Heart right ventricle (tissue), 16 donors: Measurements from ENCODE around the gene C15orf62. TPM values are rescaled to one million over a fixed set of nuclear protein-coding genes. Genes with fewer than 3 reads are reported as not detected.

Experiments used
- ATAC-seq, 8 donors: fragments of 200-7000 bp; cut with Tn5 transposase; one replicate each; pipeline ENCODE4 v1.9.1; 2020; ENCODE audit warnings: mild to moderate bottlenecking in 8 of 8, moderate library complexity in 8 of 8, moderate number of reproducible peaks in 1 of 8
- DNase-seq, 2 donors: peaks; one replicate each; pipeline ENCODE4 v3.0.0-alpha.2; 2020
- H3K27ac ChIP-seq, 10 donors: fragments of 200-600 bp; sonication (generic) in 2 of 10; one replicate each; pipeline versions ENCODE4 v1.5.0 to v1.8.0; 2020 to 2022; ENCODE audit warnings: mild to moderate bottlenecking in 3 of 10
- H3K27me3 ChIP-seq, 7 donors: fragments of 200-600 bp; one replicate each; pipeline ENCODE4 v1.8.0; 2021 to 2022; ENCODE audit warnings: mild to moderate bottlenecking in 2 of 7
- H3K36me3 ChIP-seq, 9 donors: fragments of 200-600 bp; sonication (generic) in 1 of 9; one replicate each; pipeline versions ENCODE4 v1.5.0 to v1.8.0; 2020 to 2022; ENCODE audit warnings: mild to moderate bottlenecking in 2 of 9
- H3K4me1 ChIP-seq, 9 donors: fragments of 200-600 bp; sonication (generic) in 1 of 9; one replicate each; pipeline versions ENCODE4 v1.5.0 to v1.8.0; 2020 to 2022; ENCODE audit warnings: mild to moderate bottlenecking in 4 of 9
- H3K4me3 ChIP-seq, 10 donors: fragments of 200-600 bp; sonication (generic) in 2 of 10; one replicate each; pipeline versions ENCODE4 v1.5.0 to v1.8.0; 2020 to 2022; ENCODE audit warnings: mild to moderate bottlenecking in 7 of 10, moderate library complexity in 2 of 10
- H3K9me3 ChIP-seq, 11 donors: fragments of 200-600 bp in 10 of 11; sonication (generic) in 2 of 11; one replicate each; pipeline versions ENCODE4 v1.5.0 to v1.8.0; 2013 to 2022; ENCODE audit warnings: mild to moderate bottlenecking in 2 of 11, control low read depth in 1 of 11, moderate library complexity in 1 of 11
- CTCF ChIP-seq, 9 donors: fragments of 200-600 bp; sonication (generic) in 2 of 9; IDR thresholded peaks; one replicate each; pipeline versions ENCODE4 v1.5.0 to v1.8.0; 2021 to 2022; ENCODE audit warnings: antibody characterized with exemption in 9 of 9, mild to moderate bottlenecking in 5 of 9, moderate library complexity in 1 of 9
- WGBS, 2 donors: extraction: QIAGEN DNeasy Blood & Tissue Kit; methylation state at CpG; one replicate each; pipeline ENCODE4 v1.1.7; 2013; ENCODE audit warnings: inconsistent platforms in 1 of 2; 5-methylcytosine and 5-hydroxymethylcytosine counted together
- intact Hi-C, 10 donors: fragments of 100-400 bp; cut with DNase I; formaldehyde crosslinking; loops; one replicate each; pipeline versions ENCODE4 v1.11.1 to v1.14.2; 2022
- polyA plus RNA-seq, 2 donors: library from polyadenylated mRNA; stranded (reverse); fragments of 200-250 nt; gene quantifications; one replicate each; pipeline ENCODE4 v1.2.3, GENCODE V29; 2013
- total RNA-seq, 10 donors: library from RNA; stranded (reverse); fragmentation: NEBNext Ultra II Directional in 3 of 10; extraction: Animal tissue kit (Norgen Biotek cat#: 25700) in 3 of 10; gene quantifications; one replicate each; pipeline versions ENCODE4 v1.2.1 to v1.2.4, GENCODE V29; 2021 to 2023
- donor health status: Arrhythmogenic right ventricular cardiomyopathy.
- donor health status: ischemic (EF 13 %, LVEDD 7.1; RV severe dilation, severe dysfunction).
- donor health status: healthy with polysubstance abuse.
- donor health status: DM: no; HTN: yes; CAD: no.
- donor health status: DM: no; HTN: no; CAD: no.
- donor health status: ischemic (EF 25% LVEDD 6.9; RV normal size, moderate dysfunction).
- donor health status: ischemic (EF 25% LVEDD 5.7; RV mildly dilated, moderate dysfunction).
- donor health status: healthy.
- donor health status: DM: yes; HTN: yes; CAD: no.
- donor health status: Ischemic cardiomyopathy.
- donor health status: ischemic (EF 35%, LVEDD 5.7; RV mildly dilated, moderate dysfunction).
- donor health status: nonischemic (EF 11% LVEDD 7.7; RV severe dilation, severe dysfunction).
- donor health status: DM: yes; HTN: yes; CAD: no.
- donor health status: PGD.
- donor health status: ischemic (EF 29% LVEDD 5.4; RV normal size, mild dysfunction).
- donor health status: nonischemic (EF 23%, LVEDD 6.1; RV moderate dilation, normal function).

C15orf62 gene
- total and polyA plus RNA-seq, 12 donors: 0.10 to 0.32 (median 0.15) TPM; not detected in 7

DNA sequence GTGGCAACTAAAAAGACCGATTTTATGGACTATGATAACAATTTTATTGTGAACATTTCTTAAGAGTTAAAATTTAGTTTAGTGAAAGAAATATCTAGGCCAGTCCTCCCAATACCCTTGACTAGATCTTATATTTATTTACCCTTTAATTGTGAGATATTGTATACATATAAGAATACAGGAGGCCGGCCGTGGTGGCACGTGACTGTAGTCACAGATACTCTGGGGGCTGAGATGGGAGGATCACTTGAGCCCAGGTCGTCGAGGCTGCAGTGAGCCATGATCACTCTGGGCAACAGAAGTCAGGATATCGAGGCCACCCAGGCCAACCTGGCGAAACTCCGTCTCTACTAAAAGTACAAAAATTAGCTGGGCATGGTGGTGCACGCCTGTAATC lies 14.0 kb upstream of the C15orf62 start:
- ATAC-seq (no peak), DNase-seq (no peak)
- H3K9me3 ChIP-seq: no peaks in the 10 kb centered on the region
- 76 to 78% methylated on average over 10 of the region's 10 CpGs for WGBS, 2 donors
- H3K4me1 ChIP-seq: peaks cover 0 to 27% (median 17%) of the 10 kb centered on the region in 9 donors
- no peak for TF ChIP-seq CTCF (IDR thresholded peaks at IDR 0.05)
- intact Hi-C loops: loop anchor here in 2 of 10 donors (1.0 to 10.0 kb wide), 3 partner anchors 51 to 139 kb away; partner anchors contain the start of genes DNAJC17 (in 1 of the 2), VPS18 (in 1 of the 2) and ZFYVE19 (in 1 of the 2)
- peak overlapping the region; percentile 74 to 96 (median 90) for H3K4me3 ChIP-seq
- no peaks in the 10 kb centered on the region for H3K27me3 ChIP-seq
- H3K36me3 ChIP-seq: peaks cover 0 to 23% (median 8%) of the 10 kb centered on the region in 9 donors
- peak overlapping the region in 9 of 10 donors; percentile 75 to 89 (median 82) for H3K27ac ChIP-seq

GRCh38 chr15:40756938-40757337 lies 12.8 kb upstream of the C15orf62 start:
- 47 to 54% methylated on average over 6 of the region's 6 CpGs for WGBS, 2 donors
- intact Hi-C loops: loop anchor here in 1 of 10 donors (10.0 kb wide), 1 partner anchor 138 kb away; the partner anchor contains the start of gene VPS18
- no peak overlapping the region for H3K27ac ChIP-seq

DNA sequence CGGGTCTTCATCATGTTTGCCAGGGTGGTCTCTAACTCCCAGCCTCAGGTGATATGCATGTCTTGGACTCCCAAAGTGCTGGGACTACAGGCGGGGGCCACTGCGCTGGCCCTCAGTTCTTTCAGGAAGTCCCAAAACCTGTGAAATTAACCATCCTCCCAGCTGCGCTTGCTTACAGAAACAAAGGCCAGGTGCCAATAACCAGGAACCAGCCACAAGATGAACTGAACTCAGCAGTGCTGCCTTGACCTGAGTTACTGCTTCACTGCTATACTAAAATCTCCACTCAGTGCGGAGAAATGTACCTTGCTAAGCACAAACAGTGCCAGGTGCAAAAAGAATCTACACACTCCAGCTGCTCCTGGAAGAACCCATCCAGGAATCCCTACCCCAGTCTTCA lies 9.8 kb upstream of the C15orf62 start:
- intact Hi-C loops: loop anchor here in 1 of 10 donors (10.0 kb wide), 1 partner anchor 135 kb away; the partner anchor contains the start of gene VPS18
- ATAC-seq (no peak), DNase-seq (no peak)
- Histone ChIP-seq H3K4me1 (peaks cover 0 to 33% (median 29%) of the 10 kb centered on the region in 9 donors), H3K9me3 (no peaks in the 10 kb centered on the region), H3K27me3 (no peaks in the 10 kb centered on the region), H3K27ac (no peak overlapping the region), H3K36me3 (no peaks in the 10 kb centered on the region), H3K4me3 (no peak overlapping the region)
- TF ChIP-seq CTCF (IDR thresholded peaks at IDR 0.05): no peak
- WGBS, 2 donors: 95 to 96% methylated on average over 5 of the region's 5 CpGs

More at GRCh38 chr15:40756938-40757337, 12.8 kb upstream of the C15orf62 start:
- no peak for TF ChIP-seq CTCF (IDR thresholded peaks at IDR 0.05)
- Histone ChIP-seq H3K9me3 (no peaks in the 10 kb centered on the region), H3K4me3 (no peak overlapping the region), H3K27me3 (no peaks in the 10 kb centered on the region), H3K4me1 (peaks cover 0 to 27% (median 17%) of the 10 kb centered on the region in 9 donors), H3K36me3 (peaks cover 0 to 12% (median 0%) of the 10 kb centered on the region in 9 donors)
- DNase-seq: no peak
- ATAC-seq: no peak

GRCh38 chr15:40762919-40763800 lies 6.6 kb upstream of the C15orf62 start:
- no peak for TF ChIP-seq CTCF (IDR thresholded peaks at IDR 0.05)
- ATAC-seq: peak; percentile 7 to 44 (median 22)
- peak overlapping the region; percentile 35 to 76 (median 62) for H3K4me3 ChIP-seq
- 29 to 30% methylated on average over 55 of the region's 55 CpGs for WGBS, 2 donors
- peak overlapping the region in 9 of 10 donors; percentile 28 to 80 (median 68) for H3K27ac ChIP-seq
- H3K4me1 ChIP-seq: peaks cover 0 to 36% (median 25%) of the 10 kb centered on the region in 9 donors
- peak; percentile 71 for DNase-seq
- peaks cover 0 to 15% (median 0%) of the 10 kb centered on the region in 9 donors for H3K36me3 ChIP-seq
- intact Hi-C loops: no loop called here
- no peaks in the 10 kb centered on the region for H3K9me3 ChIP-seq
- no peaks in the 10 kb centered on the region for H3K27me3 ChIP-seq
